H1 (cell line): ENCODE measurements around the gene CDH11. TPM values are rescaled to one million over a fixed set of nuclear protein-coding genes. Genes with fewer than 3 reads are reported as not detected.

ENCODE experiments used
- ASH2L ChIP-seq: fragments of 200-600, 300-600 bp; sonication (generic); IDR thresholded peaks from one replicate; pipeline ENCODE4 v1.7.1; 2017; ENCODE audit warnings: low read length
- CEBPB ChIP-seq: IDR thresholded peaks from 2 replicates; pipeline ENCODE4 v1.6.1; 2012; ENCODE audit warnings: low read depth, low read length
- CREB1 ChIP-seq: IDR thresholded peaks from 2 replicates; pipeline ENCODE4 v1.6.1; 2012; ENCODE audit warnings: inconsistent platforms
- E2F6 ChIP-seq: IDR thresholded peaks from 2 replicates; pipeline ENCODE4 v1.6.1; 2012; ENCODE audit warnings: inconsistent platforms
- EZH2 ChIP-seq: fragments of 200-600 bp; sonication (generic); IDR thresholded peaks from 2 replicates; pipeline ENCODE4 v1.7.1; 2012; ENCODE audit warnings: low read depth, mild to moderate bottlenecking, moderate library complexity, low read length, inconsistent platforms; ENCODE audit not compliant: severe bottlenecking
- MAX ChIP-seq: IDR thresholded peaks from 2 replicates; pipeline ENCODE4 v1.6.1; 2012; ENCODE audit warnings: inconsistent platforms
- NRF1 ChIP-seq: IDR thresholded peaks from 2 replicates; pipeline ENCODE4 v1.6.1; 2011; ENCODE audit warnings: mild to moderate bottlenecking, low read depth, low read length, improper control_type of control experiment
- PHF8 ChIP-seq: fragments of 200-600 bp; sonication (generic); conservative IDR thresholded peaks from 2 replicates; pipeline ENCODE4 v1.7.1; 2012; ENCODE audit warnings: low read depth, mild to moderate bottlenecking, inconsistent platforms, low read length, moderate library complexity
- RAD21 ChIP-seq, 2 experiments: IDR thresholded peaks in 1 of 2; conservative IDR thresholded peaks in 1 of 2; 2 replicates each; pipeline ENCODE4 v1.6.1; 2011; ENCODE audit warnings: low read depth in 2 of 2, low read length in 2 of 2, improper control_type of control experiment in 1 of 2, inconsistent platforms in 1 of 2, mild to moderate bottlenecking in 1 of 2, moderate library complexity in 1 of 2
- RNF2 ChIP-seq: fragments of 200-900, 300-1000 bp; sonication (generic); IDR thresholded peaks from 2 replicates; pipeline ENCODE4 v1.7.1; 2016; ENCODE audit warnings: borderline replicate concordance, low read depth, mild to moderate bottlenecking, antibody characterized with exemption, low read length; ENCODE audit not compliant: poor library complexity, severe bottlenecking; ENCODE audit errors: missing control alignments
- SAP30 ChIP-seq: fragments of 300-600 bp; sonication (generic); IDR thresholded peaks from 2 replicates; pipeline ENCODE4 v1.7.1; 2012; ENCODE audit warnings: low read length, moderate library complexity, mild to moderate bottlenecking, inconsistent platforms; ENCODE audit not compliant: insufficient read depth, insufficient replicate concordance
- SIN3A ChIP-seq, 2 experiments: IDR thresholded peaks in 1 of 2; conservative IDR thresholded peaks in 1 of 2; 2 replicates each; pipeline ENCODE4 v1.6.1; 2011 to 2012; ENCODE audit warnings: low read length in 2 of 2, improper control_type of control experiment in 1 of 2, low read depth in 1 of 2, mild to moderate bottlenecking in 1 of 2
- TEAD4 ChIP-seq: IDR thresholded peaks from 2 replicates; pipeline ENCODE4 v1.6.1; 2012; ENCODE audit warnings: low read depth, low read length, inconsistent platforms, mixed read lengths
- USF2 ChIP-seq: IDR thresholded peaks from 2 replicates; pipeline ENCODE4 v1.6.1; 2011; ENCODE audit warnings: low read length, improper control_type of control experiment
- polyA plus RNA-seq, 7 experiments: library from polyadenylated mRNA; depleted of rRNA in 3 of 7; stranded (reverse) in 5 of 7; unstranded in 2 of 7; fragments of >200 nt in 5 of 7; fragments of 200-250 nt in 2 of 7; gene quantifications; 1 replicate in 5 of 7; 2 replicates in 1 of 7; 4 replicates in 1 of 7; pipeline versions ENCODE4 v1.2.1 to v1.2.3, GENCODE V29; 2011 to 2013; ENCODE audit warnings: missing spikeins in 2 of 7, mixed read lengths in 2 of 7
- total RNA-seq: library from RNA; stranded (reverse); fragmentation: NEBNext Ultra II Directional; extraction: Animal tissue kit (Norgen Biotek cat#: 25700); gene quantifications from 2 replicates; pipeline ENCODE4 v1.2.1, GENCODE V29; 2021

Gene CDH11
- total and polyA plus RNA-seq, 2 of the 8 experiments (the other 6 are each of a cell fraction or from before 2014, with no cell fraction given), result 3.3 to 8.4 TPM

GRCh38 chr16:65117811-65118448 is 3.9 kb downstream of the CDH11 start (continued):
- TF ChIP-seq RAD21 (IDR thresholded peaks at IDR 0.05 in 1 of 2, conservative IDR thresholded peaks at IDR 0.05 in 1 of 2; ENCODE audit: low read depth in 2 of 2, low read length in 2 of 2) (peak; percentile 92 to 97), SAP30 (no peak), MAX (0 out of 2 replicates have a peak, but pooled peaks have one; percentile 12), CEBPB (0 out of 2 replicates have a peak, but pooled peaks have one; percentile 32), CREB1 (no peak), RNF2 (no peak), SIN3A (conservative IDR thresholded peaks at IDR 0.05 in 1 of 2, IDR thresholded peaks at IDR 0.05 in 1 of 2; ENCODE audit: low read depth in 1 of 2, low read length in 2 of 2) (no peak), EZH2 (no peak), USF2 (no peak), NRF1 (no peak), PHF8 (no peak), E2F6 (no peak), TEAD4 (no peak), ASH2L (peak; percentile 34)
- TF ChIP-seq, all 59 proteins: peak for 7
